D341Med (cell line): ENCODE data around the gene LPAR1.
"Not testable (repeated sequence)": the region's sequence is repeated elsewhere in the genome, so short reads cannot be mapped to it uniquely, and the experiment has no call there.

Experiments
- DNase-seq: peaks from one replicate; pipeline ENCODE4 v3.0.0; 2012; ENCODE audit warnings: low spot score

LPAR1 gene, protein sequence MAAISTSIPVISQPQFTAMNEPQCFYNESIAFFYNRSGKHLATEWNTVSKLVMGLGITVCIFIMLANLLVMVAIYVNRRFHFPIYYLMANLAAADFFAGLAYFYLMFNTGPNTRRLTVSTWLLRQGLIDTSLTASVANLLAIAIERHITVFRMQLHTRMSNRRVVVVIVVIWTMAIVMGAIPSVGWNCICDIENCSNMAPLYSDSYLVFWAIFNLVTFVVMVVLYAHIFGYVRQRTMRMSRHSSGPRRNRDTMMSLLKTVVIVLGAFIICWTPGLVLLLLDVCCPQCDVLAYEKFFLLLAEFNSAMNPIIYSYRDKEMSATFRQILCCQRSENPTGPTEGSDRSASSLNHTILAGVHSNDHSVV

GRCh38 chr9:111038331-111039230 lies at the start of gene LPAR1:
LPAR1 (minus strand) TSS chr9:111038470; CDS start chr9:110972117, 66,353 bp downstream.
- no peak for DNase-seq

GRCh38 chr9:111078391-111079038 lies 40.2 kb upstream of the LPAR1 start:
- DNase-seq = no peak

DNA sequence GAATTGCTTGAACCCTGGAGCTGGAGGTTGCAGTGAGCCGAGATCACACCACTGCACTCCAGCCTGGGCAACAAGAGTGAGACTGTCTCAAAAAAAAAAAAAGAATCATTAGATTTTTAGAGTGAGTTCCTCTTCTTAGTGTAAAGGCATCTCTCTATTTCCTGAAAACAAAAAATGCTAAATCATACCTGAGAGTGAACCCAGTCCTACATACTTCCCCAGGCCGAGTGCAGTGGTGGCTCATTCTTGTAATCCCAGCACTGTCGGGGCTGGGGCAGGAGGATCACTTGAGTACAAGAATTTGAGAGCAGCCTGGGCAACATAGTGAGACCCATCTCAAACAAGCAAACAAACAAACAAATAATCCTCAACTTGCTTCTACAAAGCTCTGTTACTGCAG lies 38.2 kb upstream of the LPAR1 start:
- no peak for DNase-seq

DNA sequence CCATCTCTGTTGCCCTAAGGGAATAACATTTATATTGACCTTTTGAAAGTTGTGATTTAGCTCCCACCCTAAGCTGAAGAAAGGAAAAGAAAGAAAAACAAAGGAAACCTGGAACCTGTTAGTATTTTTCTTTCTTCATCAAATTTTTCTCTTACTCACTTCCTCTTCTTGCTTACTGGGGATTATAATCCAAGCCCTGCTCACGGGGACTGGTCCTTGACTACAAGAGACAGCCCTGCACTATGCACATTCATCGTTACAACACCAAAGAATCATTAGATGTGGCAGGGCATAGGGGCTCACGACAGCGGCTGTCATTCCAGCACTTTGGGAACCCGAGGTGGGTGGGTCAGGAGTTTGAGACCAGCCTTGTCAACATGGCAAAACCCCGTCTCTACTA lies 37.8 kb upstream of the LPAR1 start:
- DNase-seq = no peak

GRCh38 chr9:111074395-111074794 lies 36.1 kb upstream of the LPAR1 start:
- no peak for DNase-seq

DNA sequence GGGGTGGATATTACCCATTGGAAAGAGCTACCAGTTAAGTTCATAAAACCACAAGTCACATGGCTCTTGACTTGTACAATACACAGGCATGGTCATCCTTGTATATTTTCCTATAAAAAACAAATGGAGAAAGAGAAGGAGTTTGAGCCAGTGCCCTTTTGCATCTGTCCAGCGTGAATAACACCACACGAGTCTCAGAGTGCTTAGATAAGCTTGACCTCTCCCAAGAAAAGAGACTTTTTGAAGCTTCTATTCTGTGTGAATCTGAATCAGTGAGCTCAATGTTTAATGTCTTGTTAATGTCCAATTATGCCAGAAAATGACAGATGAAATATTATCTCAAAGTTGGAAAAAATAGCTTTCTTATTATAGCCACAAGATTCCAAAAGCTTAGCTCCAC lies 30.9 kb upstream of the LPAR1 start:
- no peak for DNase-seq

DNA sequence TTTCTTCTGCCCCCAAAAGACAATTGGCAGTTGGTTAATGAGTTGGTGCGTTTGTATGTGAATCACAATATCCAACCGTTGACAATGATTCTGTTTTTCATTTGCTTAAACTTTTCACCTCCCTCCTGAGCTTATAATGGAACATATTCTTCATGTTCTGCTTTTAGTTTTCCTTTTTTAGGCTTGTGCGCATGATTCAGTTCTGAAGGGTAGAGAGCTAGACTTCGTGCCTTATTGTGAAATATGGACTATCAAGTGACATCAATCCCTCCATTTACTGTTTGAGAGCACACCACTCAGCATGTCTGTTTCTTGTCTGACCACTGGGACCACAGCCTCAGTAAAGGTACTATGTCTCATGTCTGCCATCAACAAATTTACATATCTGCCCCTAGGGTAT lies 30.5 kb upstream of the LPAR1 start:
- no peak for DNase-seq

DNA sequence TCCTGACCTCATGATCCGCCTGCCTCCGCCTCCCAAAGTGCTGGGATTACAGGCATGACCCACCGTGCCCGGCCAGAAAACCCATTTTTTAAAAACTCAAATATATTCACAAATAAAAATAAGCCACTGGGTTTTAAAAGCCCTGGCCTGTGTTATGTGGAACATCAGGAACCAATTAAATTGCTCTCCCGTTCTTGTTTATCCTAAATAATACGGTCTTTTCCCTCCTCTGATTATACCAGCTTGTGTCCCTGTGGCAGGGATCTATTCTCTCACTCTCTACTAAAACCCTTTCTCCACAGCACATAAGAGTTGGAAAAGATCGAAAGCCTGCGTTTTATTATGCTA lies 30.1 kb upstream of the LPAR1 start:
- DNase-seq = no peak

DNA sequence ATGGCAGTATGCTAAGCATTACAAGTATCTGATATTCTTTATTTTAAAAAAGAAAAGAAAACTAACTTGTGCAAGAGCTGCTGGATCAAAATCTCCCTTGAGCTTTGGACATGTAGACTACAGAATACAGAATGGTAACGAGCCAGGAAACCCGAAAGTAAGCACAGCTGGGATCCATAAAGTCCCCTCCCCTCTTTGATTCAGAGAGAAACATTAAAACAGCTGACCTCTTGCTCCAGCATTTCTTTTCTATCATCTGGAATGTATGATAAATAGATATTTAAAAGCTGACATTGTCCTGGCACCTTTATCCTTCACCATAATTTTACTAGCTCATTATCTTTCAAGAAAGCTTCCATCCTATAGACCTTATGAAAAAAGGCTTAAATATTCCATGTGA lies 28.2 kb upstream of the LPAR1 start:
- DNase-seq = no peak

GRCh38 chr9:111065414-111065813 lies 27.1 kb upstream of the LPAR1 start:
- DNase-seq = no peak

- DNase-seq = no peak
These were observed 26.0 kb upstream of the LPAR1 start for GRCh38 chr9:111064160-111064837.

- no peak for DNase-seq
These were observed 25.1 kb upstream of the LPAR1 start for GRCh38 chr9:111063332-111063731.

- no peak for DNase-seq
These were observed 19.9 kb upstream of the LPAR1 start for GRCh38 chr9:111058166-111058565.

GRCh38 chr9:111056538-111056937 lies 18.3 kb upstream of the LPAR1 start:
- no peak for DNase-seq

DNA sequence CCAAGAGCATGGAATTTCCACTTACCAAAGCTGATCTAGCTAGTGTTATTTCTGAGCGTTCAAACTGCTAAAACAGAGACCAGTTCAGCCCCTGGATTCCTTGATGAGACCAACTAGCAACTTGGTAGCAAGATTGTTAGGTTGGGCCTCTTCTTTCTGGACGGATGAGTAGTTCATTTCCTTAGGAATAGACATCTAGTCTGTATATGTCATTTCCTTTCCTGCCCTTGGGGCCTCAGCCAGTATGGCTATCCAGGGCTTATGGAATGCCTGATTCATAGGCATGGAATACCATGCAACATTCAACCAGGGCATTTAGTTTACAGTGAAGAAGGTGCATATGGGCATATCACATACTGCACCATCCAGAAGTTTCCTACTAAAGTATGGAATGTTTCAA lies 14.5 kb upstream of the LPAR1 start:
- DNase-seq = no peak

DNA sequence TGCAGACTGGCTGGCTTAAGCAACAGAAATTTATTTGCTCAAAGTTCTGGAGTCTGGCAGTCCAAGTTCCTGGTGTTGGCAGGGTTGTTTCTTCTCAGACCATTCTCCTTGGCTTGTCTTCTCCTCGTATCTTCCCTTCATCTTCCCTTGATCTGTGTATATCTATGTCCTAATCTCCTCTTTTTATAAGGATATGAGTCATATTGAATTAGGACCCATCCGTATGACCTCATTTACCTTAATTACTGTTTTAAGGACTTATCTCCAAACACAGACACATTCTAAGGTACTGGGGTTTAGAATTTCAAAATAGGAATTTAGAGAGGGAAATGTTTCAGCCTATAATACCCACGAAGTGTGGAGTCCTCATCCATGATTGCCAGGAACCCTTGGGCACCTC lies 13.1 kb upstream of the LPAR1 start:
- DNase-seq = no peak

GRCh38 chr9:111050819-111051218 lies 12.5 kb upstream of the LPAR1 start:
- DNase-seq = no peak

DNA sequence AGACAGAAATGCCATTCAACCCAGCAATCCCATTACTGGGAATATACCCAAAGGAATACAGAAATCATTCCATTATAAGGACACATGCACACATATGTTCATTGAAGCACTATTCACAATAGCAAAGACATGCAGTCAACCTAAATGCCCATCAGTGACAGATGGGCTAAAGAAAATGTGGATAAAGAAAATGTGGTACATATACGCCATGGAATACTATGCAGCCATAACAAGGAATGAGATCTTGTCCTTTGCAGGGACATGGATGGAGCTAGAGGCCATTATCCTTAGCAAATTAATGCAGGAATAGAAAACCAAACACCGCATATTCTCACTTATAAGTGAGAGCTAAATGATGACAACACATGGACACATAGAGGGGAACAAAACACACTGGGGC lies 9.0 kb upstream of the LPAR1 start:
- DNase-seq = not testable (repeated sequence)

GRCh38 chr9:111041902-111042301 lies 3.6 kb upstream of the LPAR1 start:
- no peak for DNase-seq

GRCh38 chr9:111040494-111040893 lies 2.2 kb upstream of the LPAR1 start:
- DNase-seq = no peak

- no peak for DNase-seq
These were observed 1.1 kb upstream of the LPAR1 start for GRCh38 chr9:111039231-111039906.
